ENCODE measurements around the gene CST3. TPM values are rescaled to one million over a fixed set of nuclear protein-coding genes. Genes with fewer than 3 reads are reported as not detected.

CST3 gene
- total RNA-seq, 2 experiments from 2014 or later: 21.8 to 24.2 TPM

GRCh38 chr20:23652371-23652770 lies 14.6 kb upstream of the CST3 start:
- Mint-ChIP-seq H3K4me1 (ENCODE audit: low read depth) (no peaks in the 10 kb centered on the region), H3K4me3 (no peak overlapping the region), H3K27ac (no peak overlapping the region), H3K27me3 (peaks cover 12% of the 10 kb centered on the region), H3K9me3 (no peaks in the 10 kb centered on the region), H3K36me3 (ENCODE audit: low read depth) (no peaks in the 10 kb centered on the region)
- no peak for TF ChIP-seq CTCF (IDR thresholded peaks at IDR 0.05)
- no peak overlapping the region for H3K27ac ChIP-seq (ENCODE audit: low read depth in 1 of 2, low read length in 2 of 2)
- no peaks in the 10 kb centered on the region for H3K36me3 ChIP-seq (ENCODE audit: insufficient read depth, low read length)
- ChIA-PET POLR2A (no interaction called here), CTCF (no interaction called here)
- no peak overlapping the region for H3K4me3 ChIP-seq (ENCODE audit: low read length)
- DNase-seq: no peak
- intact Hi-C loops (cut with DNase I, micrococcal nuclease): no loop called here
- H3K27me3 ChIP-seq (ENCODE audit: control insufficient read depth in 1 of 2, insufficient read depth in 2 of 2, low read length in 2 of 2): peaks cover 2 to 8% of the 10 kb centered on the region in 2 experiments
- peaks cover 0 to 5% of the 10 kb centered on the region in 2 experiments for H3K9me3 ChIP-seq (ENCODE audit: control insufficient read depth in 1 of 2, insufficient read depth in 1 of 2, low read length in 2 of 2)
- no peak for ATAC-seq (ENCODE audit: poor library complexity)
- H3K4me1 ChIP-seq (ENCODE audit: insufficient read depth, low read length): no peaks in the 10 kb centered on the region

DNA sequence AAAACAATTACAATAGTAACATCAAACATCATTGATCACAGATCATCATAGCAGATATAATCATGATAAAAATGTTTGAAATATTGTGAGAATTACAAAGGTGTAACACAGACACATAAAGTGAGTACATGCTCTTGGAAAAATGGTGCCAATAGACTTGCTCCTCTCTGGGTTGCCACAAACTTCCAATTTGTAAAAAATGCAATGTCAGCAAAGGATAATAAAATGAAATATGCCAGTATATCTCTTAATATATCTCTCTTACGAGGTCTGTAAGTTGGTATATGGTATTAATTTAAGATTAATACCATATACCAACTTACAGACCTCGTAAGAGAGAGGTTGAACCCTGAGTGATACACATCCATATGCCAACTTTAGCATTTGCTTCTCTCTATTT lies 13.4 kb upstream of the CST3 start:
- Mint-ChIP-seq H3K27ac (no peak overlapping the region), H3K4me1 (ENCODE audit: low read depth) (no peaks in the 10 kb centered on the region), H3K36me3 (ENCODE audit: low read depth) (no peaks in the 10 kb centered on the region), H3K27me3 (peaks cover 12% of the 10 kb centered on the region), H3K9me3 (no peaks in the 10 kb centered on the region), H3K4me3 (no peak overlapping the region)
- Histone ChIP-seq H3K4me1 (ENCODE audit: insufficient read depth, low read length) (no peaks in the 10 kb centered on the region), H3K27me3 (ENCODE audit: control insufficient read depth in 1 of 2, insufficient read depth in 2 of 2, low read length in 2 of 2) (peaks cover 0 to 6% of the 10 kb centered on the region in 2 experiments), H3K9me3 (ENCODE audit: control insufficient read depth in 1 of 2, insufficient read depth in 1 of 2, low read length in 2 of 2) (peaks cover 0 to under 1% of the 10 kb centered on the region in 2 experiments), H3K36me3 (ENCODE audit: insufficient read depth, low read length) (no peaks in the 10 kb centered on the region), H3K4me3 (ENCODE audit: low read length) (no peak overlapping the region), H3K27ac (ENCODE audit: low read depth in 1 of 2, low read length in 2 of 2) (no peak overlapping the region)
- ChIA-PET POLR2A (no interaction called here), CTCF (no interaction called here)
- TF ChIP-seq CTCF (IDR thresholded peaks at IDR 0.05): no peak
- intact Hi-C loops (cut with DNase I, micrococcal nuclease): no loop called here
- no peak for DNase-seq
- no peak for ATAC-seq (ENCODE audit: poor library complexity)

- CTCF ChIA-PET: no interaction called here
- H3K4me3 ChIP-seq (ENCODE audit: low read length): no peak overlapping the region
- DNase-seq: no peak
Observed at GRCh38 chr20:23649830-23650417, 12.2 kb upstream of the CST3 start.

More at GRCh38 chr20:23649830-23650417, 12.2 kb upstream of the CST3 start:
- Mint-ChIP-seq H3K4me1 (ENCODE audit: low read depth) (no peaks in the 10 kb centered on the region), H3K36me3 (ENCODE audit: low read depth) (no peaks in the 10 kb centered on the region), H3K9me3 (no peaks in the 10 kb centered on the region), H3K27me3 (peaks cover 6% of the 10 kb centered on the region), H3K27ac (no peak overlapping the region), H3K4me3 (no peak overlapping the region)
- POLR2A ChIA-PET: no interaction called here
- intact Hi-C loops (cut with DNase I, micrococcal nuclease): loop anchor here in 1 of 2 experiments (10.0 kb wide), 1 partner anchor 65 kb away; no protein-coding TSS in a partner anchor
- Histone ChIP-seq H3K27me3 (ENCODE audit: control insufficient read depth in 1 of 2, insufficient read depth in 2 of 2, low read length in 2 of 2) (no peaks in the 10 kb centered on the region), H3K27ac (ENCODE audit: low read depth in 1 of 2, low read length in 2 of 2) (no peak overlapping the region), H3K4me1 (ENCODE audit: insufficient read depth, low read length) (no peaks in the 10 kb centered on the region), H3K9me3 (ENCODE audit: control insufficient read depth in 1 of 2, insufficient read depth in 1 of 2, low read length in 2 of 2) (no peaks in the 10 kb centered on the region), H3K36me3 (ENCODE audit: insufficient read depth, low read length) (no peaks in the 10 kb centered on the region)
- no peak for ATAC-seq (ENCODE audit: poor library complexity)
- no peak for TF ChIP-seq CTCF (IDR thresholded peaks at IDR 0.05)
